ENCODE results near the gene NYAP1.

DNA sequence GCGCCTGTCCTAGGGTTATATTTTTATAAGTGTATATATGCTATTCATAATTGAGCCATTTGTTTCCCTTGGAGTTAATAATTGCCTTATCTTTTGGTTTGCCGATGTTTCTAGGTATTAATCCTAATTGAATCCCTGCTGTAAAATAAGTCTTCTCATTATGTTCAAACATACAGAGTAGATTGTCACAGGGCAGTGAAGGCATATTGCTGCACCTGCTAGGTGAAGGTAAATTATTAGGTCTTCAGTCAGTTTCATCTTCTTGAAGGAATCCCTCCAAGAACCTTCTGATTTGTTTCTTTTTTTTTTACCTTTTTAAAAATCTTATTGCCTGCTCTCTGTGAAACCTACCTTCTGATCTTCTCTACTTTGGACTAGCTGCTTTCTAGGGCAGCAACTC, 37.3 kb downstream of the NYAP1 start:
- TF ChIP-seq, protein P1, sequence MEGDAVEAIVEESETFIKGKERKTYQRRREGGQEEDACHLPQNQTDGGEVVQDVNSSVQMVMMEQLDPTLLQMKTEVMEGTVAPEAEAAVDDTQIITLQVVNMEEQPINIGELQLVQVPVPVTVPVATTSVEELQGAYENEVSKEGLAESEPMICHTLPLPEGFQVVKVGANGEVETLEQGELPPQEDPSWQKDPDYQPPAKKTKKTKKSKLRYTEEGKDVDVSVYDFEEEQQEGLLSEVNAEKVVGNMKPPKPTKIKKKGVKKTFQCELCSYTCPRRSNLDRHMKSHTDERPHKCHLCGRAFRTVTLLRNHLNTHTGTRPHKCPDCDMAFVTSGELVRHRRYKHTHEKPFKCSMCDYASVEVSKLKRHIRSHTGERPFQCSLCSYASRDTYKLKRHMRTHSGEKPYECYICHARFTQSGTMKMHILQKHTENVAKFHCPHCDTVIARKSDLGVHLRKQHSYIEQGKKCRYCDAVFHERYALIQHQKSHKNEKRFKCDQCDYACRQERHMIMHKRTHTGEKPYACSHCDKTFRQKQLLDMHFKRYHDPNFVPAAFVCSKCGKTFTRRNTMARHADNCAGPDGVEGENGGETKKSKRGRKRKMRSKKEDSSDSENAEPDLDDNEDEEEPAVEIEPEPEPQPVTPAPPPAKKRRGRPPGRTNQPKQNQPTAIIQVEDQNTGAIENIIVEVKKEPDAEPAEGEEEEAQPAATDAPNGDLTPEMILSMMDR (conservative IDR thresholded peaks at IDR 0.05 in 1 of 2, IDR thresholded peaks at IDR 0.05 in 1 of 2; ENCODE audit: extremely low read depth in 1 of 2, insufficient read depth in 1 of 2, low read depth in 1 of 2, low read length in 2 of 2): no peak
- TF ChIP-seq EZH2 (IDR thresholded peaks at IDR 0.05; ENCODE audit: borderline replicate concordance, low read length): no peak

Data from mammary epithelial cell (primary cell).